Measurements from ENCODE around the gene NELL1.

- TF ChIP-seq CTCF (conservative IDR thresholded peaks at IDR 0.05; ENCODE audit: low read depth, low read length) (no peak), EZH2phosphoT487 (IDR thresholded peaks at IDR 0.05; ENCODE audit: borderline replicate concordance, low read length) (no peak)
Measured at GRCh38 chr11:20661850-20662249, 7.5 kb upstream of the NELL1 start.
